Stimulated activated CD4-positive, alpha-beta T cell treated with anti-CD3 and anti-CD28 coated beads, TNF-alpha, amount 100 ng/mL, for 48 hours (primary cell): ENCODE results near the gene THSD8.
A peak's percentile ranks its signal among the peaks of the same experiment; 100 is the strongest.
"Not testable (repeated sequence)": the region's sequence is repeated elsewhere in the genome, so short reads cannot be mapped to it uniquely, and the experiment has no call there.

Experiments used
- DNase-seq, 3 donors: peaks; one replicate each; pipeline ENCODE4 v3.0.0-alpha.2; 2020; ENCODE audit warnings: low read depth in 3 of 3

Gene THSD8

GRCh38 chr19:12792051-12792852 lies 9.6 kb upstream of the THSD8 start:
- DNase-seq = peak in 1 of 3 donors; percentile 71

- no peak for DNase-seq
Measured at GRCh38 chr19:12792853-12793289, 9.0 kb upstream of the THSD8 start.

DNA sequence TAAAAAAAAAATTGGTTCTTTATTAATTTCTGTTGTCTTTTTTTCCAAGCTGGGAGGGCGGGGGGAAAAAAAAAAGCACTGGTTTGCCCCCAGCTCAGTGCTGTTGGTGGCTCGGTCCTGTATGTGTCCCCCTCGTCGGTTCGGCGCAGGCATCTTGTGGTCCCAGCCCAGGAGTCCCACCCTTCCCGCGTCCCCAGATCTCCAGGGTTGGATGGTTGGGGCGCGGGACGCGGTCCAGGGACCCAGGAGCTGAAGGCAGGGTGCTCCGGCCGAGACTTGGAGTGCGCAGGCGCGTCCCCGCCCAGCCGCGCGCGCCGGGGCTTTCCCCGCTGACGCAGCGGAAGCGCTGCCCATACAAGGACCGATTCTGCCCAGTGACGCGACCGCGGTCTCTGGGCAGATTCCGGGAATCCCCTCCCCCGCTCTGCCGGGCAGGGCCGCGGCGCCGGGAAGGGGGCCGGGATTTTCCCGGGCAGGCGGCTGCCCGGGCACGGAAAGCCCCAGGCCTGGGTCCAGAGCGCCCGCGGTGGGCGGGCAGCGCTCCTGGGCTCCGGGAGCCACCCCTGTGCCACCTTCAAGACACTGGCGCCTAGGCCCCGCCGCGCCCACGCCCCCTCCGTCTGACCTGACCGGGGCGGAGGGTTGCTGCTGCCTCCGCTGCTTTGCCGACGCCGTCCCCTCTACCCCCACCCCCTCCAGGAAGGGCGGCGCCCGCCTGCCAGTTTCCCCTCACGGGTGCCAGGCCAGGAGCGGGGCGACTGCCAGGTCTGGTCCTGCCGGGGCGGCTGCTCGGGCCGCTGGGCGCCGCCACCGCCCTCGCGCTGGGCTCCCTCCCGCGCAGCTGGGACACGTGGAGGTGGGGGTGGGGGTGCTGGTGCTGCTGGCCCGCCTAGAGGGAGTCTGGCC lies 8.3 kb upstream of the THSD8 start:
- DNase-seq = peak; percentile 86 to 92 (median 87)

DNA sequence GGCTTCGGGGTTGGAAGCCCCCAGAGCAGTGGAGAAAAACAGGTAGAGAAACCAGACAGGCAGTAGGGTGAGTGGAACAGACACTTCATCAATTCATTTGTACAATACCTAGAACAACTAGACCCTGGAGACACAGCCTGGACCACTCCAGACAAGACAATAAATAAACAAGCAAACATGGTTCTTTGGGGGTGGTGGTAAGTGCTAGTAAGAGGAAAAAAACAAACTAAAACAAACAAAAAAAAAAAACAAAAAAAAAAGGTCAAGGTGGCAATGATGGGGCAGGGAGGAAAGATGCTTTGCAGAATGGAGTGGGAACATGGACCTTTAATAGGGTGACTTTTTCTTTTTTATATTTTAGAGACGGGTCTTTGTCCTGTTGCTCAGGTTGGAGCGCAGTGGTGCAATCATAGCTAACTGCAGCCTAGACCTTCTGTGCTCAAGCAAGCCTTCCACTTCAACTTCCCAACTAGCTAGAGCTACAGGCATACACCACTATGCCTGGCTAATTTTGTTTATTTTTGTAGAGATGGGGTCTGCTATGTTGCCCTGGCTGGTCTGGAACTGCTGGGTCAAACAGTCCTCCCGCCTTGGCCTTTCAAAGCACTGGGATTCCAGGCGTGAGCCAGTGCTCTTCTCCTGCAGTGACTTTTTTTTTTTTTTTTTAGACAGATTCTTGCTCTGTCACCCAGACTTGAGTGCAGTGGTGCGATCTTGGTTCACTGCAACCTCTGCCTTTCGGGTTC lies 7.5 kb upstream of the THSD8 start:
- DNase-seq = no peak

DNA sequence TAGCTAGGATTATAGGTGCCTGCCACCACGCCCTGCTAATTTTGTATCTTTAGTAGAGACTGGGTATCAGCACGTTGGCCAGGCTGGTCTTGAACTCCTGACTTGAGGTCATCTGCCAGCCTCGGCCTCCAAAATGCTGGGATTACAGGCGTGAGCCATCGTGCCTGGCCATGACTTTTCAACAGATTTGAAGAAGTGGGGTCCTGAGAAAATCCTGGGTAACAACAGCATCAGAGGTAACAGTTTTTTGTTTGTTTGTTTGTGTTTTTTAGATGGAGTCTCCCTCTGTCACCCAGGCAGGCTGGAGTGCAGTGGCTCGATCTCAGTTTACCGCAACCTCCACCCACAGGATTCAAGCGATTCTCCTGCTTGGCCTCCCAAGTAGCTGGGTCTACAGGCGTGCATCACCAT lies 6.9 kb upstream of the THSD8 start:
- DNase-seq = no peak

GRCh38 chr19:12796146-12797071 lies 5.5 kb upstream of the THSD8 start:
- no peak for DNase-seq

DNA sequence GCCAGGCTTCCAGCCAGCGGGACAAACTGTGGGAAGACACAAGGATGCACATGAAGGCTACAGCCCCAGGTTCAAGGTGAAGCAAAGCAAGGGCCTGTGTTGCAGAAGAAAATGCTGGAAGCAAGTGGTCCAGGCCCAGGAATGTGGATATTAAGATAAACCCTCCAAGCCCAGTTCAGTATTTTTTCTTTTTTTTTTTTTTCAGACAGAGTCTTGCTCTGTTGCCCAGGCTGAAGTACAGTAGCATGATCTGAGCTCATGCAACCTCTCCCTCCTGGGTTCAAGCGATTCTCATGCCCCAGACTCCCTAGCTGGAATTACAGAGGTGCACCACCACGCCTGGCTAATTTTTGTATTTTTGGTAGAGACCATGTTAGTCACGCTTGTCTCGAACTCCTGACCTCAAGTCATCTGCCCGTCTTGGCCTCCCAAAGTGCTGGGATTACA lies 4.7 kb upstream of the THSD8 start:
- no peak for DNase-seq

DNA sequence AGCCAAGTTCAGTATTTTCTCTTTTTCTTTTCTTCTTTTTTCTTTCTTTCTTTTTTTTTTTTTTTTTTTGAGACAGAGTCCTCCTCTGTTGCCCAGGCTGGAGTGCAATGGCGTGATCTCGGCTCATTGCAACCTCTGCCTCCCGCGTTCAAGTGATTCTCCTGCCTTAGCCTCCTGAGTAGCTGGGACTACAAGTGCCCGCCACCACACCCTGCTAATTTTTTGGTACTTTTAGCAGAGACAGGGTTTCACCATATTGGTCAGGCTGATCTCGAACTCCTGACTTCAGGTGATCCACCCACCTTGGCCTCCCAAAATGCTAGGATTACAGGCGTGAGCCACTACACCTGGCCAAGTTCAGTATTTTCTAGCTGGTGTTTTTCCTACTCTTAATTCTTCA lies 4.3 kb upstream of the THSD8 start:
- DNase-seq = not testable (repeated sequence)

- DNase-seq = no peak
Measured at GRCh38 chr19:12799742-12800465, 2.0 kb upstream of the THSD8 start.

DNA sequence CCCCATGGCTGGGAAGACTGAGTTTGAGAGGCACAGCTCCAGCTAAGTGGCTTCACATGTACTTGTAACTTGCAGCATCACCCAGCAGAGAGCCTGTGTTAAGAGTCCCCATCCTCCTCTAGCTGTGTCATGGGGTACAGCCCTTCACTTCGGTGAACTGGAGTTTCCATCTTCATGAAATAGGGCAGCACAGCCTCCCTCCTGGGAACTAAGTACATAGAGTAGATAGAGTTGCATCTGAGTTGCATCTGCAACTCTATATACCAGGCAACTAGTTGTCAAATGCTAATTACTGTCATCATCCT lies 1.5 kb upstream of the THSD8 start:
- no peak for DNase-seq

- no peak for DNase-seq
Measured at GRCh38 chr19:12800923-12801465, 875 bp upstream of the THSD8 start.

DNA sequence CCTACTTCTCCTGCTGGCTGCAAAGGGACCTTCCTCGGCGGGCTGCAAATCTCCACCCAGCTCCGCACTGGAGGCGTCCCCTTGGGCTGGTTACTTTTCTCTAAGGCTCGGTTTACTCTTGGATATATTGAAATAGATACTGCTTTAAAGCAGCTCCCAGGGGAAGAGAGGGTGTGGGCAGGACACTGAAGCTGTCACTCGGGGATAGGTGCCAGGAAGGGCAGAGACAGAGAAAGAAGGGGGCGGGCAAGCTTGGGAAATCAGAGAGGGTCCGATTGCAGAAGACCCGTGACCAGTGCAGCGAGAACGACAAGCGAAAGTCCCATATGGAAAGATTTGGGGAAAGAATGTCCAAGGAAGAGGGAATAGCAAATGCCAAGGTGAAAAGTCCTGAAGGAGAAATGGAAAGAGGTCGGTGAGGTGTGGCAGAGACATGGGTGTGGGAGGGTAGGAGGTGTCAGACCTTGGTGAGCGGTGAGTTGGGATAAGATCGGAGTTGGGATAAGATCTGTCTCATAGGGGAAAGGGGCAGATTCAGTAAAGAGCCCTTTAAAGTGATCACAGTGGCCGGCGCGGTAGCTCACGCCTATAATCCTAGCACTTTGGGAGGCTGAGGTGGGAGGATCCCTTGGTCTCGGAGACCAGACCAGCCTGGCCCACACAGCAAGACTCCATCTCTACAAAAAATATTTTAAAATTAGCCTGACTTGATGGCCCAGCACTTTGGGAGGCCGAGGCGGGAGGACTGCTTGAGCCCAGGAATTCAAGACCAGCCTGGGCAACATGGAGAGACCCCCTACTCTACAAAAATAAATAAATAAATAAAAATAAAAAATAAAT lies 618 bp downstream of the THSD8 start:
- DNase-seq = no peak

- no peak for DNase-seq
Measured at GRCh38 chr19:12804051-12804450, 2.2 kb downstream of the THSD8 start.

DNA sequence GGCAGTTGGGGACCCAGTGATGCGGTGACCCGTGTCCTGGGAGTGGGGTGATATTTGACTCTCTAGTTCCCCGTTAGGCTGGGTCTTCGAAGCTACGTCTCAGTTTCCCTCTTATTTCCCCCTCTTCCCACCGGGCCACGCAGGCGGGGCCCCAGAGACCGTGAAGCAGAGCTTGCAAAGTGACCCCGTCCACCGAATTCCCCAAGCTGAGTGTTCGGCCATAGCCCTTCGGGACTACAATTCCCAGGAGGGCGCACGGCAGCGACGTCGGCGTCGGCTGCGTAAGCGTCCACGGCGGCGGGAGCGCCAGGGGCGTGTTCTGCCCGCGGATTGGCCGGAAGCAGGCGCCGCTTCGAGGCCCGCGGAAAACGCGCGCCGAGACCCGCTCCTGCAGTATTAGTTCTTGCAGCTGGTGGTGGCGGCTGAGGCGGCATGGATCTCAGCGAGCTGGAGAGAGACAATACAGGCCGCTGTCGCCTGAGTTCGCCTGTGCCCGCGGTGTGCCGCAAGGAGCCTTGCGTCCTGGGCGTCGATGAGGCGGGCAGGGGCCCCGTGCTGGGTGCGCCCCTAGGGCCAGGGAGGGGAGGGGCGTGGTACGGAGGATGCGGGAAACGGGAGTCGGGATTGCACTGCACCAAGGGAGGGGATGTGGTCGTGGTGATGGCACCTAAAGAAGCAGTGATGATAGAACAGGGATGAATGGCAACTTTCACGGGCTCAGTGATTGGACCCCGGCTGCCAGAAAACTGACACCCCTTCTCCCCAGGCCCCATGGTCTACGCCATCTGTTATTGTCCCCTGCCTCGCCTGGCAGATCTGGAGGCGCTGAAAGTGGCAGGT lies 4.6 kb downstream of the THSD8 start, which contains the start of gene RNASEH2A:
Gene RNASEH2A (plus strand): TSS at position 343 of the 840 bp plus-strand sequence. CDS start 90 bp downstream, at position 433.
- DNase-seq = peak in 2 of 3 donors; percentile 79 to 85

- no peak for DNase-seq
Measured at GRCh38 chr19:12815088-12815487, 13.2 kb downstream of the THSD8 start.

DNA sequence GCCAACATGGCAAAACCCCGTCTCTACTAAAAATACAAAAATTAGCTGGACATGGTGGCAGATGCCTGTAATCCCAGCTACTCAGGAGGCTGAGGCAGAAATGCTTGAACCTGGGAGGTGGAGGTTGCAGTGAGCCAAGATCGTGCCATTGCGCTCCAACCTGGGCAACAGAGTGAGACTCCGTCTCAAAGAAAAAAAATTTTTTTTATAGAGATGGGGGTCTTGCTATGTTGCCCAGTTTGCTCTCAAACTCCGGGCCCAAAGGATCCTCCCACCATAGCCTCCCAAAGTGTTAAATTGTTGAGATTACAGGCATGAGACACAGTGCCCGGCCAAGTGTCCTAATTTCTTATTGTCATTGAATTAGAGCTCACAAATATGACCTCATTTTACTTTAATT lies 15.3 kb downstream of the THSD8 start:
- not testable (repeated sequence) for DNase-seq

DNA sequence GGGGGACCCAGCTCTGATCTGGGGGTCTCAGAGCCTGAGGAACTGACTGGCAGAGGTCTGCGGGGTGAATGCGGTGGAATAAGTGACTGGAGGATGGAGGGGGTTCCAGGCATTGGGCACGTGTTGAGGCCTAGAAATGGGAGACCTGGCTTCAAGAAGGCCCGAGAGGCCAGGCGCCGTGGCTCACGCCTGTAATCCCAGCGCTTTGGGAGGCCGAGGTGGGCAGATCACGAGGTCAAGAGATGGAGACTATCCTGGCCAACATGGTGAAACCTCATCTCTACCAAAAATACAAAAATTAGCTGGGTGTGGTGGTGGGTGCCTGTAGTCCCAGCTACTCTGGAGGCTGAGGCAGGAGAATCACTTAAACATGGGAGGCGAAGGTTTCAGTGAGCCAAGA lies 15.9 kb downstream of the THSD8 start:
- not testable (repeated sequence) for DNase-seq

GRCh38 chr19:12821761-12822160 lies 19.9 kb downstream of the THSD8 start:
- no peak for DNase-seq
